OCI-LY7 (cell line): ENCODE data around the gene USP30. TPM values are rescaled to one million over a fixed set of nuclear protein-coding genes. Genes with fewer than 3 reads are reported as not detected.
A peak's percentile ranks its signal among the peaks of the same experiment; 100 is the strongest.

Source experiments
- BruUV-seq: library from RNA; stranded (reverse); fragments of 400-500 nt; replicated peaks from 2 replicates; lab custom pipeline; 2021; lab: Mats Ljungman, UMichigan
- CTCF ChIA-PET: fragments of 300-600 bp; sonication (Branson Sonifier 250); formaldehyde crosslinking; loops from one replicate; lab custom pipeline; 2022; ENCODE audit warnings: antibody characterized with exemption; ENCODE audit not compliant: unreplicated experiment; lab: Charles Lee
- POLR2A ChIA-PET: fragments of 300-600 bp; sonication (Branson Sonifier 250); formaldehyde crosslinking; loops from one replicate; lab custom pipeline; 2022; ENCODE audit warnings: antibody characterized with exemption; lab: Charles Lee
- DNase-seq: peaks from one replicate; pipeline ENCODE4 v3.0.0-alpha.2; 2015; ENCODE audit warnings: low spot score
- H2AFZ ChIP-seq: fragments of 200-600 bp; sonication (generic), shearing (Covaris generic); 2 replicates; pipeline ENCODE4 v1.6.1; 2014; ENCODE audit warnings: mild to moderate bottlenecking, antibody characterized with exemption, low read length, moderate library complexity
- H3K27ac ChIP-seq: fragments of 200-600 bp; sonication (generic); 2 replicates; pipeline ENCODE4 v1.5.1; 2014; ENCODE audit warnings: mixed run types, low read depth, mild to moderate bottlenecking, moderate library complexity, low read length, inconsistent platforms; ENCODE audit not compliant: poor library complexity, severe bottlenecking
- H3K36me3 ChIP-seq: fragments of 200-600 bp; sonication (generic); 2 replicates; pipeline ENCODE4 v1.6.1; 2014; ENCODE audit warnings: mild to moderate bottlenecking, antibody characterized with exemption, low read length, moderate library complexity, mixed read lengths; ENCODE audit not compliant: insufficient read depth
- H3K4me1 ChIP-seq: fragments of 200-600 bp; sonication (generic); 2 replicates; pipeline ENCODE4 v1.5.1; 2014; ENCODE audit warnings: mild to moderate bottlenecking, low read length; ENCODE audit not compliant: insufficient read depth, poor library complexity, severe bottlenecking
- H3K4me2 ChIP-seq: fragments of 200-600 bp; sonication (generic); 2 replicates; pipeline ENCODE4 v1.6.1; 2014; ENCODE audit warnings: mild to moderate bottlenecking, low read length
- H3K4me3 ChIP-seq: fragments of 200-600 bp; sonication (generic); 2 replicates; pipeline ENCODE4 v1.5.1; 2014; ENCODE audit warnings: mild to moderate bottlenecking, low read depth, low read length; ENCODE audit not compliant: poor library complexity, severe bottlenecking
- H3K79me2 ChIP-seq: fragments of 200-600 bp; sonication (generic); 2 replicates; pipeline ENCODE4 v1.6.1; 2016; ENCODE audit warnings: low read depth, mild to moderate bottlenecking, low read length, moderate library complexity, mixed read lengths; ENCODE audit not compliant: insufficient read depth
- H3K9me2 ChIP-seq: fragments of 200-600 bp; sonication (generic); 2 replicates; pipeline ENCODE4 v1.6.1; 2016; ENCODE audit warnings: mild to moderate bottlenecking, low read length, mixed read lengths; ENCODE audit not compliant: insufficient read depth
- H3K9me3 ChIP-seq: fragments of 200-600 bp; sonication (generic); 2 replicates; pipeline ENCODE4 v1.6.1; 2014; ENCODE audit warnings: mild to moderate bottlenecking, mixed run types, low read length, mixed read lengths
- H4K20me1 ChIP-seq: fragments of 200-600 bp; sonication (generic); 2 replicates; pipeline ENCODE4 v1.6.1; 2014; ENCODE audit warnings: mild to moderate bottlenecking, antibody characterized with exemption, low read length, moderate library complexity, mixed read lengths; ENCODE audit not compliant: insufficient read depth
- CTCF ChIP-seq: fragments of 200-600 bp; sonication (generic); conservative IDR thresholded peaks from 2 replicates; pipeline ENCODE4 v1.5.1; 2014; ENCODE audit warnings: mild to moderate bottlenecking, antibody characterized with exemption, low read length, moderate library complexity, mixed read lengths
- EZH2phosphoT487 ChIP-seq: fragments of 200-600 bp; sonication (generic); IDR thresholded peaks from 2 replicates; pipeline ENCODE4 v1.6.1; 2018; ENCODE audit warnings: low read depth, borderline replicate concordance, mild to moderate bottlenecking, mixed run types, antibody characterized with exemption, low read length, moderate library complexity, mixed read lengths
- intact Hi-C: fragments of 100-400 bp; cut with micrococcal nuclease; formaldehyde crosslinking; loops from one replicate; pipeline ENCODE4 v1.10.0; 2022; ENCODE audit not compliant: unreplicated experiment
- total RNA-seq, 2 experiments: library from RNA; depleted of rRNA in 1 of 2; stranded (reverse); fragments of >200 nt in 1 of 2; shearing (Covaris generic) in 1 of 2; gene quantifications; 2 replicates each; pipeline ENCODE4 v1.2.3, GENCODE V29; 2014 to 2022

USP30 gene
- total RNA-seq, 2 experiments from 2014 or later, result 15.7 to 36.2 TPM

GRCh38 chr12:109009766-109010165, 42.6 kb upstream of the USP30 start:
- Histone ChIP-seq H3K36me3 (no peaks in the 10 kb centered on the region), H3K4me2 (no peak overlapping the region), H3K79me2 (no peaks in the 10 kb centered on the region), H3K4me3 (no peak overlapping the region), H3K9me3 (no peaks in the 10 kb centered on the region), H3K9me2 (no peaks in the 10 kb centered on the region), H2AFZ (no peak overlapping the region), H4K20me1 (no peaks in the 10 kb centered on the region), H3K4me1 (peaks cover 14% of the 10 kb centered on the region), H3K27ac (no peak overlapping the region)
- DNase-seq, result peak; percentile 10
- intact Hi-C loops, result no loop called here
- peak; percentile 32; the same call in 1 of the 2 replicates for TF ChIP-seq CTCF
- no peak for TF ChIP-seq EZH2phosphoT487
- BruUV-seq, result no TSS peak
- ChIA-PET POLR2A (interaction anchor here (0.7 to 0.9 kb wide), 3 partner anchors 12 to 83 kb away, joined by 3 to 7 read pairs (median 4); no protein-coding TSS in a partner anchor), CTCF (no interaction called here)

GRCh38 chr12:109010259-109010658, 42.1 kb upstream of the USP30 start:
- no peak overlapping the region for H3K4me3 ChIP-seq

More at GRCh38 chr12:109010259-109010658, 42.1 kb upstream of the USP30 start:
- ChIA-PET CTCF (no interaction called here), POLR2A (interaction anchor here (0.9 kb wide), 1 partner anchor 12 kb away, joined by 3 read pairs; no protein-coding TSS in a partner anchor)
- no TSS peak for BruUV-seq
- H3K27ac ChIP-seq, result no peak overlapping the region
- H3K4me1 ChIP-seq, result peaks cover 14% of the 10 kb centered on the region
- H3K9me3 ChIP-seq, result no peaks in the 10 kb centered on the region
- no peaks in the 10 kb centered on the region for H3K36me3 ChIP-seq
- no peak overlapping the region for H3K4me2 ChIP-seq
- H3K79me2 ChIP-seq, result no peaks in the 10 kb centered on the region
- TF ChIP-seq EZH2phosphoT487 (no peak), CTCF (no peak)
- no peaks in the 10 kb centered on the region for H3K9me2 ChIP-seq
- H2AFZ ChIP-seq, result no peak overlapping the region
- DNase-seq, result no peak
- H4K20me1 ChIP-seq, result no peaks in the 10 kb centered on the region
- intact Hi-C loops, result no loop called here
